GM18520 (cell line): Measurements from ENCODE around the gene CXCL14.

Source experiments
- ATAC-seq: cut with Tn5 transposase; IDR thresholded peaks from one replicate; pipeline ENCODE4 v1.9.1; 2021; ENCODE audit not compliant: unreplicated experiment

The CXCL14 gene

GRCh38 chr5:135596788-135597187, 18.0 kb upstream of the CXCL14 start:
- no peak for ATAC-seq

DNA sequence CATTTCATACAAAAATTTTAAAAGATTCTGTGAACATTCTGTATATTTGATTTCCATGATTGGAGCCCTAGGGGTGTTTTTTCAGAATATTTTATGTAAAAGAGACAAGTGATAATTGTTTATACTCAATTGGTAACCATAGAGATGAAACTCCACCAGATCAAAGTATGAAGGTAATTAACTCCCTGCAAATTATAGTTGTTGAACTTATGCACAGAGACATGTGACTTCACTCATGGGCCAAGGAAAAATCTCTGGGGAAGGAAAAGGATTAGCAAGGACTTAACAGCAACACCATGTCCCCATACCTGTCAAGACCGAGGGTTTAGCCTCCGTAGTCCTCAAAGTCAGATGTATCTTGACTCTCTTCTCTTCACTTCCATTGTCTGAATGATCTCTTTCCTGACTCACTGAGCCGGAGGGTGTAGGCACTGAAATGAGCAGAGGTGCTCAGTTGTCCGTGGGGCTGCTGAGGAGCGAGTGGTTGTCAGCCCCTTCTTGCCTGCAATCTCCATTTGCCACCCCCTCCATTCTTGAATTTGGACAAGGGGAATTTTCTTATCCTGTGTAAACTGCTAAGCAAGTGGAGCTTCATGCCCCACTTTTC, 17.5 kb upstream of the CXCL14 start:
- ATAC-seq = no peak

DNA sequence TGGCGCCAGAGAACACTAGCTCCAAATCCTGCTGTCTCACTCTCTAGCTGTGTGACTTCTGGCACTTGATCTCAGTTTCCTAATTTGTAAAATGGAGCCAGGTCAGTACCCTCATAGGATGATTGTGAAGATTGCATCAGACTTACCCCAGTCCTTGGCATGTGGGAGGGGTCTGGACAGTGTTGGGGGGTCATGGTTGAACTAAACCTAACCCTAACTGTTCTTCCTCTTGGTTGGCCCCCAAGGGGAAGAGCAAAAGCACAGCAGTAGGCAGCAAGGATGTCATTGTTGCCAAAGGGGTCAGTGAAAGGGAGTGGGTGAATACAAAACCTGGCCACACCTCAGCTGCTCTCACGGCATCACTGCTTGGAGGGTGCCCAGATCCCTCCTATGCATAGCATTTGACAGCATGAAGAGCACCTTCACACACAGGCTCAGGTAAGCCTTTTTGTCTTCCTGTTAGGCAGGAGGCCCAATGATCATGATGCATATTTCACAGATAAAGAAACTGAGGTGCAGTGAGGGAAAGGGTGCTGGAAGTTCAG, 15.7 kb upstream of the CXCL14 start:
- no peak for ATAC-seq

DNA sequence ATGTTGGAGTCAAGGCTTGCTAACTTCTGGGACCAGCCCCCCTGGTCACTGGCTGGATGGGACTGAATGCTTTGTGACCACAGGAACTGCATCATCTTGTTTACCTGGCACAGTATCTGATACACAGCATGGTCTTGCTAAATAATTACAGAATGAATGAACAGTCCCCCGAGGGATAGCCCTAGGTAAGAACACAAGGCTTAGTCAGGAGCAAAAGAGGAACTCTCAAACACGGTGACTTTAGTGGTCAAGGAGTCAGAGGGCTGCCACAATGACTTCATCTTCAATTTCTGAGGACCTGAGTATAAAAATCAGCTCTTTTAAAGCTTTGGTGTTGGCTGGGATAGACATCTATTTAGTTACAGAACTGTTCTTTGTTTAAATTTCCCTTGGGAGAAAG, 15.1 kb upstream of the CXCL14 start:
- no peak for ATAC-seq

- ATAC-seq = no peak
Observed at GRCh38 chr5:135593141-135593540, 14.3 kb upstream of the CXCL14 start.

DNA sequence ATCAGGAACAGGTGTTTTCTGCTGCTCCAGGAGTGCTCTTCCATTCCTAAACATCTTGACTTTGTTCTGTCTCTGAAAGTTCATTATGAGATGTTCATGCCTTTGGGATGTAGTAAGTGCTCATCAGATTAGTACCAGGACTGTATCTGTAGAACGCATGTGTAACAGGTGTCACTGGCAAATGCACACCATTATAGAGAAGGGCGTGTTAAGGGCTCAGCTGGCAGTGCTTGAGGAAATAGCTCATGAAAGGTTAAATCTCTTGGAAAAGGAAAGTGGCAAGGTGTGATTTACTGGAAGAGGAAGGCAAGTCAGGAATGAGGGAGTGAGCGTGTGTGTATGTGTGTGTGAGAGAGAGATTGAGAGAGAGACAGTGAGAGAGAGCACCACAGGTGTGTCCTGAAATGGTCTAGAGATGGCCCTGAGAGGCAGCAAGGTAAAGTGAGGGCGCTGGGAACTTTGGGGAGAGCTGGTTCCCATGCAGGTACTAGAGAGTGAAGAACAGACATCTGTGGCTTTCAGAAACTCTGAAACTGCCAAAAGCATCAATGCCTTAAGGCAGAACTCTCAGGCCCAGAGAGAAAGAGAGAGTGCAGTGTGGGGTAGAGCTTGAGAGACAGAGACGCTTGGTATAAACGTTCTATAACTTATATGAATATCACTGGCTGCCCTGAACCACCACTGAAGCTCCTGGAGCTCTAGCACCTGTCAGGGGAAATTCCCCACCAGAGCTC, 13.7 kb upstream of the CXCL14 start:
- no peak for ATAC-seq

GRCh38 chr5:135591277-135591676, 12.5 kb upstream of the CXCL14 start:
- ATAC-seq = no peak

GRCh38 chr5:135589152-135589551, 10.4 kb upstream of the CXCL14 start:
- ATAC-seq = no peak

- ATAC-seq = no peak
Observed at GRCh38 chr5:135587721-135588663, 9.2 kb upstream of the CXCL14 start.

DNA sequence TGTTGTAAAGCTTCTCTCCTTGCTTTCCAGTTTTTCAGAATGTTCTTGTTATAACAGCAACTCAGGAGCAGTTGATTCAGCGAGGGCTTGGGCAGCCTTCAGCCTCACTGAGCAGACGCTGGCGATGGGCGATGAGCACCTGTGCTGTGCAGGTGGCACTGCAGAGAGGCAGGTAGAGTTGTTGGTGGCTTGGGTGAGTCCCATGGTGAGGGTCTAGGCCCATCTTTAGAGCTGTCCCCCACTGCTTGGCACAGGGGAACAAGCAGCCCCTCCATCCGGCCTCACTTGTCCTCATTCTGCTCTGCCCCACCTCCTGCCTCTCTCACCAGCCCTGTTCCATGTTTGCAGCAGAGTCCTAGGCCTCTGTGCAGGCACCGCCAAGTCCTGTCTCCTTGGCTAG, 6.1 kb upstream of the CXCL14 start:
- no peak for ATAC-seq

- no peak for ATAC-seq
Observed at GRCh38 chr5:135584276-135584675, 5.5 kb upstream of the CXCL14 start.

- ATAC-seq = no peak
Observed at GRCh38 chr5:135582099-135582781, 3.4 kb upstream of the CXCL14 start.

GRCh38 chr5:135578305-135578684, 496 bp downstream of the CXCL14 start:
- no peak for ATAC-seq

DNA sequence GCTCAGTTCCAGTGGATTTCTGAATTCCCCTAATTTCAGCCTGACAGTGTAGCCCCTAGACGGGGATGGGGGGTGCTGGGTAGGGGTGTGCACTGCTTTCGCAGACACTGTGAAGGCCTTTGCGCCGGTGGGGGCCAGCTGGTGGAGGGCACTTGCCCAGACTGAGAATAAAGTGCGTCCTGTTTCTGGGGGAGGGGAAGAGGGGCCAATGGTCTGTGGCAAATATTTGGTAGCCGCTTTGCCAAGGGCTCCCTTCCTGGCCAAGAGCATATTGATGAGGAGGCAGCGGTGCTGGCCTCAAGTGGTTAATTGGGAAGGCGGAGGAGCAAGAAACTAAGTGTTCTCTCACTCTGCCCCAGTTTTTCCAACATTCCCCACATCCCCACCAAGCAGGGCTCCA, 1.4 kb downstream of the CXCL14 start:
- ATAC-seq = no peak

DNA sequence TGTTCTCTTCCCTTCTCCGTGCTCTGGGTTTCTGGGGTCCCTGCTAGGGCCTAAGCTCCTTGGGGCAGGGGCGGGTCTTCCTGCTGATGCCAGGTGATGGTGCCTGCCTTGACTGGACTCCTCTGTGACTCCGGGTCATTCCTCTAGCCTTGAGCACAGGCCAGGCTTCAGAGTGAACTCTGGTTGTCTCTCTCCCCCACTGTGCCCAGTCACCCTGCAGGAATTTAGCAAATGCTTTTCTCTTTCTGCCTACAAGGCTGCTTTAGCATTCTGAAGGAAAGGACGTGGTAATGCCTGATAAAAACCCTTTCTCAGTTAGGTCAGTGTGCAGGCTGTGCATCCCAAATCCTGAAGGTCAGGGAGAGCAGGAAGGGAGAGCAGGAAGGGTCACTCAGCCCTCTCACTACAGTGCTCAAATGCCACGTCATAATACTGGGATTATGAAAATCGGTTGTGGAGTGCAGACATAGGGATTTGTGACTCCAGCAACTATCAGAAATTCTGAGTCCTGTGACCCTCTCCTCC, 2.7 kb downstream of the CXCL14 start:
- no peak for ATAC-seq

DNA sequence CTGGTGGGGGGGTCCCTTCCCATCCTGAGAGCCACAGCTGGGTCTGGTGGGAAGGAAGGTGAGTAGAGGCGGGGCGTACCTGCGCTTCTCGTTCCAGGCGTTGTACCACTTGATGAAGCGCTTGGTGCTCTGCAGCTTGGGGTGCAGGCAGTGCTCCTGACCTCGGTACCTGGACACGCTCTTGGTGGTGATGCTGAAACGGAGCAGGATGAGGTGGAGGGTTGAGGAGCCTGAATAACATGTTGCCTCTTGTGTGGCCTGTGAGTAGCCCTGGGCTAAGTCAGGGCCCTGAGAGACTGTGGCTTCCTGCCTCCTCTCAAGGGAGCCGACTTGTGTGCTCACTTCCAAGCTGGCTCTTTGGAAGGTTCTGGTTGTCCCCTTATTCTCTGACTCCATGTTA, 4.3 kb downstream of the CXCL14 start:
- ATAC-seq = no peak

GRCh38 chr5:135571902-135572301, 6.9 kb downstream of the CXCL14 start:
- ATAC-seq = no peak

GRCh38 chr5:135571066-135571609, 7.7 kb downstream of the CXCL14 start:
- no peak for ATAC-seq

GRCh38 chr5:135570453-135570764, 8.4 kb downstream of the CXCL14 start:
- ATAC-seq = no peak

DNA sequence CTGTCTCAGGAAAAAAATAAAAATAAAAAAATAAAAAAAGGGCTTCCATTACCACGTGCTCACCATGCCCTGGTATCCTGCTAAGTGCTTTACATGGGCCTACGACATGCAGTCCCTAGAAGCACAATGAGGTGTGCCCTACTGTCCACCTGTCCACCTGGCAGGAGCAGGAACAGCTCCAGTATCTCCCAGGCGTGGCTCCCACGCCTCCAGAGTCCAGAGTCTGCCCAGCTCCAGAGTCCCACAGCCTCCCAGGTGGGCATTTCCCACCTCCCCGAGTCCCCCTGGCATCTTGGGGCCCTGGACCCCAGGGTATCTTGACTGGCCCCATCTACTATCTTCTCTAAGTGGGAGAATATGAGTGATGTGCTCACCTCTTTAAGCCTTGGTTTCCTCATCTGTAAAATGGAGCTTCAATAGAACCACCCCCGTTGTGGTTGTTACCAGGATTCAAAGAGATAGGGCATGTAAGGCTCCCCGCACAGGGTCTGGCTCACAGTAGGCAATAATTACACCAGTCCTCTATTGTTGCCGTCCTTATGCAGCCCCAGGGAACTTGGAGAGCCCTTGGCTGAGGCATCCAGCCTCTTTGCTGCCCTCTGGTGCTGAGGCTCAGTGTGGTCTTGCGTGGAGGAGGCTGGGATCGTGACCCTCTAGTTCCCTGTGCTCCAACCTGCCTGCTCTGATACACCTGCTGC, 8.9 kb downstream of the CXCL14 start:
- no peak for ATAC-seq
